Anterior cingulate cortex (tissue), 58 donors: Measurements from ENCODE around the gene KLHDC9.

ENCODE experiments used
- DNase-seq, 58 donors: peaks; one replicate each; lab custom pipeline; 2025; lab: John Stamatoyannopoulos, UW

The KLHDC9 gene

DNA sequence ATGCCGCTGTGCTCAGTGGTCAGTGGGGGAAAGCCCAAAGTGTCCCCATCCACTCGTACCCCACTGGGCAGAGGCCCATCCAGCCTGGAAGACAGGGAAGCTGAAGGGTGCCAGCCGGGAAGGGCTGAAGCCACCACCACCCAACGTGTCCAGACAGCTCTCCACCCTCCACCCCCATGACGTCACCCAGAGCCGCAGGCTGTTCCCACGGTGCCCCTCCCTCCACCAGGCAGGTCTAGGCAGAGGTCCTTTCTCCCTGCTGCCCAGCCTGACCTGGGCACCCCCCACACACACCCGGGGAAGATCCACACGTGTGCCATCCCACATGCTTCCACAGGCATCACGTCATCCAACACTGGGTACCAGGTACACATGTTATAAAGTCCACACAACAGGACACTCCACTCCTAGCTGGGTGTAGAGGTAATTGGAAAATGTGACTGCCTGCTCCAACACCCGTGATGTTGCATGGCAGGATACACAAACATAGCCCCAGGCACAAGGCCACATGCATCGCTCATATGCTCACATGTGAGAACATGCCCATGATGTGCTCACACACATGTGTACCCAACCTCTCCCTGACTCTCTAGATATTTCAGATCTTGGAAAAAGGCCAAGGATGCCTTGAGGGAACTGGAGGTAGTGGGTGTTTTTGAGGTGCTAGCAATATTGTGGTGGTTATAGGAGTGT is 23.3 kb upstream of the KLHDC9 start:
- no peak for DNase-seq

DNA sequence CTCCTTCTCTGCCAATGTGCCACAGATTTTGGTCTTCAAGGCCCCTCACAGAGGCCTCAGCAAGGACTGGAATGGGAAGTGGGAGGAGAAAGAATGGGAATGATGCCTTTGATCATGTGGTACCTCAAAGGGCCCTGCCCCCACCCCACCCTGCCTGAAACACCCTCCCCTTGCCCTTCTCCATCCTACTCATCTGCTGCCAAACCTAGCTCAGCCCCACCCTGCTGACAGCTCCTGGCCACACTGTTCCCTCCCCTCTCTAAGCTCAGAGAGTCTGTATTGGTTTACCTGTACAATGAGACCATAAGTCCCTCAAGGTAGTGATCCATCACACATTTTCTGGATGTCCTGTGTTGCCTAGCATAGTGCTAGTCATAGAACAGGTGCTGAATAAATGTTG is 21.8 kb upstream of the KLHDC9 start:
- DNase-seq, result no peak

DNA sequence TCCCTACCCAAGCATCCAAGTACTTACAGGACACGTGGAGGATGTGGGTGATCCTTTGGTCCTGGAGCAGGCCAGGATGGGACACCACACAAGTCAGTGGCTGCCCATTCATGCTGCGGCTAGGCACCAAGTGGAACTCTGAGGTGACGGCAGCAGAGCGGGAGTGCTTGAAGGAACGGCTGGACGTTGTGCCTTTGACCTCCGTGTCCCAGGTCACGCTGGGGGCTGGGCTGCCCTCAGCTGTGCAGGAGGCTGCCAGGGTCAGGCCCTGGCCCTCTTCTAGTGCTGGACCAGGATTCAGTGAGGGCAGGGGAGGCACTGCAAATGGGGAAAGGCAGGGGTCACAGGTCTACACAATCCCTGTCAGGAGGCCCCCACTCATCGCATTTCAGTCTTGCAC is 20.7 kb upstream of the KLHDC9 start:
- DNase-seq, result no peak

DNA sequence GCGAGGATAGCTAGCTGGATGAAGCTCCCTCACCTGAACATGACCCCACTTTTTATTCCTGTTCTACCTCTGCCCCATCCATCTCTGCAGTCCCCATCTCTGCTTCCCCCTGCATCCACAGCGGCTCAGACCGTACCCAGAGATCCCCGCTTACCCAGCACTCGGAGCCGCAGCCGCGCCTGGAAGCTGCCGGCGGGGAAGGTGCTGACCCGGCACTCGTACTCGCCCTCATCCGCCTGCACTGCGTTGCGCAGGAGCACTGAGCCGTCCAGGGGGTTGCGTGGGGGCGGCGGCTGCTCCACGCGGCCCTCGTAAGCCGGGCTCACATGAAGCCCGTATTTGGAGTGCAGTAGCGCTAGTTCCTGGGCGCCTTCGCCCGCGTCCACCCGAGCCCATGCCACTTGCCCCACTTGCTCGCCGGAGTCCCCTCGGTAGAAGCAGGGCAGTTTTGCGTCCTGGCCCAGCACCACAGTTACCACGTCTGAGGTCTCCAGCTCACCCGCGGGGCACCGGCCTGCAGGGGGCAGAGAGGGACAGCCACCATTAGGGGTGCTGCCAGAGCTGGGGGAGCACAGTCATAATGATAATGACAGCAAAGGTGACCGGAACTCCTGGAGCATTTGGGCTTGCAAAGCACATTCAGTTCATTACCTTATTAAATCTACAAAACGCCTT is 18.6 kb upstream of the KLHDC9 start:
- DNase-seq, result no peak

DNA sequence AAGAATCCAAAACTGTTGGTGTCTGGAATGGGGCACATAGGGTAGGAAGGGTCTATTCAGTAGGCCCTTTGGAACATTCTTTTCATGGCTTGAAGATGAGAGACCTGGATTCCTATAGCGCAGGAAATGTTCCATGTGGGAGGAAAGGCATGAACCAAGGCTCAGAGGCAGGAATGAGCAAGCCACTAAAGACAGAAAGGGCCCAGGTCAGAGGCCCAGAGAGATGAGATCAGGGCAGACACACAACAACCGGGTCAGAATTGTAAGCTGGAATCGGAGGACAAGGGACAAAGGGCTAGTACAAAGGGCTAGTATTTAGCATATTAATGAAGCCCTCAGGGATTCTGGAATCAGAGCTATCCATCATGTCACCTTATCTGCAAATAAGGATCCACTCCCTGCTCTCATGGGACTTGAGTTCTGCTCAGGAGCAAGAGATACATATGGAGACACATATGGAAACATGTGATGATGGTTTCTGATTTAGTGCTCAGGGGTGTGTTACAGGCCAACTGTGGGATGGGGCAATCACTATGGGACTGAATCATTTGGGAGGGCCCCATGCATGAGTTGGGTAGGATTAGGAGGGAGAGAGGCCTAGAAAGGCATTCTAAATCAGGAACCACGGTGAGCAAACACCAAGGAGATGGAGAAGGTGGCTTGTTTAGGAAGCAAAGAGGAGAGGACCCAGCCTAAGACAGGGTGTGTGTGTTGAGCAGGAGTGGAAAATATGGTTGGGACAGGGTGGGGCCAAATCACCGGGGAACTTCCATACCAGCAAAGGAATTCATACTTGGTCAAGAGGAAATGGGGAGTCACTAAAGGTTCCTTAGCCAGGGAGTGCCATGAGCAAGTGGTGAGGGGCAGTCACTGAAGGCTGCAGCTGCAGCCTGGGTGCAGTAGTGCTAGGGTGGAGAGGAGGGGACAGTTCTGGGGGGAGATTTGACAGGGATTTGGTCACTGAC is 17.4 kb upstream of the KLHDC9 start:
- no peak for DNase-seq

DNA sequence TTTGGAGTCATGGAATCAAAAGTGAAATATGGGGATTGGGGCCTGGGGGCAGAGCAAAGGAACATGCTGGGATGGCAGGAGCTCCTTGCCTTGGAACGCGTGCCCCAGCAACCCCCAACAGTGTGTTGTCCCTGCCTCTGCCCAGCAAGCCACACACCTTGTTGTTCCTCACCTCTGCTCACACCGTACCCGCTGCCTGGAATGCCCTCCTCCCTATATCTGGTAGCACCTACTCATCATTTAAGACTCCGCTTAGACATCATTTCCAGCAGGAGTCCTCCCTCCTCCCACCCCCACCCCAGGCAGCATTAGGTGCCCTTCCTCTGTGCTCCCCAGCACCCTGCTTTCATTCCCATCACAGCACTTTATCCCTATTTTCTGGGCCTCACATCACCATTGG is 16.6 kb upstream of the KLHDC9 start:
- no peak for DNase-seq

DNA sequence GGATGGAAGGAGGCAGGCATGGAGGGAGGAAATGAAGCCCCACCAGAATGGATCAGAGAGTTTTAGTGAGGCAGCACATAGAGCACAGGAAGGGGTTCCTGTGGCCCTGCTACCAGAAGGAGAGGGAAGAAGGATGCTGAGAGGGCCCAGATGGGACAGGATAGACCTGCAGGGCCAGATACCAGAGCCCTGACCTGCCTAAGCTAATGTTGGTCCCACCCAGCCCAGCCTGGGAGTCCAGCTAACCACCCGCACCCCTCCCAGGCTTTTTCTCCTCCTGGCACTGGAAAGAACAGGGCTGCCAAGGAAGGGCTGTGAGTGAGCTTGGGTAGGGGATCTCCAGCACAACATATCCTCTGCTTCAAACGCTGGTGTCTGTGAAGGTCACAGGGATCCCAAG is 15.7 kb upstream of the KLHDC9 start:
- DNase-seq, result no peak

DNA sequence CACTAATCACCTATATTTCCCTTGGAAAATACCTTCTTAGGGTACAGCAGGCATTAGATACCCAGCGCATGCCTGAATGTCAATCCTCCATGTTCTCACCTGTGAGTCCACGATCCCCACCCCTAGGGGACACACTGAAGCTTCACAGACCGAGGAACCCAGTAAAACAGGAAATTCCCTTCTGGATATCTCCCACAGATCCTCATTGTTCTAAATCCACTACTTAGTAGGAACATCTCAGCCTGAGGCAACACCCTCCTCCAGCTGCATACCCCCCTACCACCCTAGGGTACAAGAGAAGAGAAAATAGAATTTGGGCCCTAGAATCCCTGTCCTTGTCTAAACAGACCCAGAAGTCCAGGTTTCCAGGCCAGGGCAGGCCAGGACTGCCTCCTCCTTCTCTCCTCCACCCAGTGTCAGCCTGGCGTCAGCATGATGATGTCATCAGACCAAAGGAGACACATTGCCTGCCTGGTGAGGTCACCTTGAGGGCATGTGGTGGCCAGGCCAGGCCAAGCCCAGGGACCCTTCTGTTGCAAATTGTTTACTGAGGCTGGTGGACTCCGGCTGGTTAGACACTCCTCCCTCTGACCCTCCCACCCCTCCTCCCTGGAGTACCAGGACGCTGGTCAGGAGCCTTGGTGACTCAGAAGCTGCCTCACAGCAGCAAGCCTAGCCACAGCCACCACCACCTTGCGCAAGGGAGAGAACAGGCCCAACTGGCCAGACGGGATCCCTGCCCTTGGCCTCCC is 15.0 kb upstream of the KLHDC9 start:
- DNase-seq, result no peak

DNA sequence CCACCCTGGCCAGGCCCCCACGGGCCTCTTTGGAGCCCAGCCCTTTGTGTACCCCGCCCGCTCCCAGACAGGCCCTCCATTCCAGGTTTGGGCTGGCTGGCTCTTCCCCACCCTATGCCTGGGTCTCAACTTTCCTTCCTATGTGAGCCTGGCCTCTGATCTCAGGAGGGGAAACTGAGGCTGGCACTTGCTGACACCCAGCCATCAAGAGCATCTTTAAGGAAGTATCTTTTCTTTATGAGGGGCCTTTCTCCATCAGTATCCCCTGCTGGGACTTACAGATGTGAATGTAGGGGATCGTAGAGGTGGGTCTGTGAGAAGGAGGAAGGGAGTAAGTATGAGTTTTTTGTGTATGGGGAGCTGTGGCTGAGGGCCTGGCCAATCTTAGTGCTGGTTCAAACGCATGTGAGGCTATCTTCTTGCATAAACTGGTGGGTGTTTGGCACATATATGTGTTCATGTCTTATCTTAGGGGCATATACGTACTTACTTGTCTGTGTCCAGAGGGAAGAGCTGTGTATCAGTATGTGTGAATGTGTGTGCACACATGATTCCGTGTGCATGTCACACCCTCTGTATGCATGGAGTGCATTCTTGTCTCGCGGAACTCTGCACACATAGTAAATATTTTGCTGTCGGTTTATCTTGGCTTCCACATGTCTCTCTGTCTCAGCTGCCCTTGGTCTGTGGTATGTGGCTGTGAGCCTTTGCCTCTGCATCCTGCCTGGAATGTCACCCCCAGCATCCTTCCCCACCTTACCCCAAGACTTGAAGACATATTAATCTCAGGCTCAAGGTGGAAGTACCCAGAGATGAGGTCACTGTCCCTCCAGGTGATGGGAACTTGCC is 14.2 kb upstream of the KLHDC9 start:
- no peak for DNase-seq

DNA sequence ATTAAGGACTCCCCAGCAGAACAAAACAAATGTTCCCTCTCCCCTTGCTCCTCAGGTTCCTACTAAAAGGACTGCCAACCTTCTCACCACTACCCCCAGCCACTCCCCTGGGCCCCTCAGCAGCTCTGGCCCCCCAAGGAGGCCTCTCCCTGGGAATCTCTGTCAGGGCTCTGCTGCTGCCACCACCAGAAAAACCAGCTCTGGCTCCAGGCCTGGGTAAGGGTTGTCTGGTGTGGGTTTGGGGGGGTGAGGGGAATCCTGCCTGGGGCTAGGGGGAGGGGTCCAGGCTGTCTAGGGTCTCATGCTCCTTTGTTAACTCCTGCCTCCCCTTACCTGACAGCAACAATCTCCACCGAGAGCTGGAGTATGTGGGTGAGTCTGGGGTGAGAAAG is 13.6 kb upstream of the KLHDC9 start:
- DNase-seq, result no peak

DNA sequence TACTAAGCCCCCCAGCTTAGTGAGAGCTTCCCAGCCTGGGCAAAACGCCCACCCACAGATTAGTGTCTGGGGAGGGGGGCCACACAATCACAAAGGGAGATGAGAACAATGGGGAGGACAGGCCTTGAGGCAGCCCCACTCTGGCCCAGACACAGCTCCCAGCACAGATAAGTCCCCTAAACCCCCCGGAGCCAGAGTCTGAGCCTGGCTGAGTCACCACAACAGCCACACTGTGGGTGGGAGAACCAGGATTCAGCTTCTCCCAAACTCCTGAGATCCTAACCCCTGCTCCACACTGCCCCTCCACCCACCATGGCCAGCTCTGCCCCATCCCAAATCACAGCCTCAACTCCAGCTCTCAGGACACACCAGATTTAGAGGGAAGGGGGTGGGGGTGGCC is 13.0 kb upstream of the KLHDC9 start:
- DNase-seq, result no peak

DNA sequence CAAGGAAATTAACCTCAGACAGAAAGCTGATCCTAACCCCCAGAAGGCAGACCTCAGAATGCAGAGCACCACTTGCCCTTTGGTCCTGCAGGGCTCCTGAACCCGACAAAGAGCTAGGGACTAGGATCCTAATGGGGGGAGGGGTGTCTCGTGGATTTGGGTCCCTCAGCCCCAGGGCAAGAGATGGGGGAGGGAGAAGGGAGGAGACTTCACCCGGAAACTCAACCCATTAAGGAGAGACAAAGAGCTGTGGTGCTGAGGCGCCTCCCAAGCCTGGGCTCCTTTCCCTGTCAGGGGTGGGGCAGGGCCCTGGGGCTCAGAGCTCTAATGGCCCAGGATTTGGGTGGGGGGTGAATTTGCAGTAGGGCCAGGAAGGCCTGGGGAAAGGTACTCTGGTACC is 11.7 kb upstream of the KLHDC9 start:
- no peak for DNase-seq

DNA sequence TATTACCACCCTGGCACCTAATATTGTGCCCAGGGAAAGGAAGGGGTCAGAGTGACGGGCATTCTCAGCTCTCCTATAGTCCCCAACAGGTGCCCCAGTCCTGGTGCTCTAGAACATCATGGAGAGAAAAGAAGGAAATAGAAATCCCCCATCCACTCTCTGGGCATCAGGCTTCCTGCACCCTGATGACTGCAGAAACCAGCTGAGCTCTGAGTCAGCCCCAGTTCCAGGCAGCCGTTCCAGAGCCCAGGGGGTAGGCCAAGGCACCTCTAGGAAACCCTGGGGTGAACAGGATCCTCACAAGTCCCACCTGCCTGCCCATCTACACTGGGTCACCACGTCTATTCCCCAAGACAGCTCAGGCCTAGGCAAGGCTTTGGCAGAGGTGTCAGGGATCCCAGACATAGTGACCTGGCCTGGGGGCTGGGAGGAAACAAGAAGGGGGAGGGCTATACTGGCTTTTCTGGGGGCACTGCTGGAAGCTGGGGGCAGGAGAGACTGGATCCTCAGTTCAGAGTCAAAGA is 9.5 kb upstream of the KLHDC9 start:
- no peak for DNase-seq

DNA sequence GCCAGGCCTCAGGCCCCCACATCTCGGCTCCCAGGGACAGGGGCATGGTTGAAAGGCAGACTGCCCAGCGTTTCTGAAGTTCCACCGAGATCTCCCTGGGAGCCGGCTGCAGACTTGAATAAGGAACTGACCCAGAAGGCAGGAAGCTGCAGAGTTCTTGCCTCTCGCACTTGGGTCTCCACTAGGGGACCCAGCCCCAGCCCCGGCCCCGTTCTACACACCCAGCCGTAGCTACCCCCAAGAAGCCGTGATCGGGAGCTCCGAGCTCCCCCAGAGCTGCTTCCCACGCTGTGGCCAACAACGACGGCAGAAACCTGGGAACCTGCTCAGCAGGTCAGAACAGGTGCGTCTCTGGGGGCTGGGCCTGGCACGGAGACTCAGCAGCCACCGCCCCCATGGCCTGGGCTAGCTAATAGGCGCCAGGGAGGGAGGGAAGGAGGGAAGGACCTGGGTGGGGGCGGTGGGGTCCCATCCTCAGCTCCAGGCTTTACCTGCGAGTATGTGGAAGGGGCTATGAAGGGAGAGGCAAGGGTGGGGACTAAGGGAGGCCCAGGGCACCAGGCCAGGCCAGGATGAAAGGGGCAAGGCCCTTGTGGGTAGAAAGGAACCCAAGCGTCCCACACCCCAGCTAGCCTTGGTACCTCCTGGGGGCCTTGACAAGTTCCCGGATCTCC is 8.8 kb upstream of the KLHDC9 start, which contains the start of gene NECTIN4:
TSS of gene NECTIN4 (minus strand) at position 308 of the 674 bp plus-strand sequence. CDS start at position 46, 262 bp downstream.
- DNase-seq, result no peak

DNA sequence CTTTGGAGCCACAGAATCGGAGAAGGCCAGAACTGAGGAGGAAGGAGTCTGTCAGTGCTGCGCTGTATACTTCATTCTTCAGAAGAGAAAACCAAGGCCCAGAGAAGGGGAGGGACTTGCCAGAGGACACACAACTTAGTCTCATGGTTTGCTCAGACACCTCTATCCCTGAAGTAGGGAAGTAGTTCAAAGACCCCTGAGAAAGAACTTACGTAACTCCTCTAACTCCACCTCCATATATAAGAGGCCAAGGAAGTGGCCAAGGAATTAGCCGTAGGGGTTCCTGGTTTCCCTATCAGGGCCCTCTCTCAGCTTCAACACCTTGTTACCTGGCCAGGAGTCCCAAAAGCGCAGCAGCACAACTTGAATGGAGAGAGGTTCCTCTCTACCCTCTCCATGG is 8.2 kb upstream of the KLHDC9 start:
- no peak for DNase-seq

DNA sequence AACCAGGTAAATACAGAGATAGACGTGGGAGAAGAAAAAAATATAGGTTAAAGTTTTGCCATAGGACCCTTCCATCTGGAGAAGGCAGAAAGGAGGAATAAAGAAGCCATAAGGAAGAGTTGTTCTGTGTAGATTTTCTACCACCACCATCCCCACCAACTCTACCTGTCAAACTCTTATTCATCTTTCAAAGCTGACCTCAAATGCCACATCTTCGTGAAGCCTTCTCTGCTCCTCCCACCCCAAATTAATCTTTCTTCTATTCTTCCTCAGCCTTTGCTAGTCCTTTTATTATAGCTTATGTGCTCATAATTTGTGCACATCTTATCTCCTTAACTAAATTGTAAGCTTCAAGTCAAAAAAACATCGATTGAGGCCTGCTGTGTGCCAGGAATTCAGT is 7.5 kb upstream of the KLHDC9 start:
- DNase-seq, result no peak

DNA sequence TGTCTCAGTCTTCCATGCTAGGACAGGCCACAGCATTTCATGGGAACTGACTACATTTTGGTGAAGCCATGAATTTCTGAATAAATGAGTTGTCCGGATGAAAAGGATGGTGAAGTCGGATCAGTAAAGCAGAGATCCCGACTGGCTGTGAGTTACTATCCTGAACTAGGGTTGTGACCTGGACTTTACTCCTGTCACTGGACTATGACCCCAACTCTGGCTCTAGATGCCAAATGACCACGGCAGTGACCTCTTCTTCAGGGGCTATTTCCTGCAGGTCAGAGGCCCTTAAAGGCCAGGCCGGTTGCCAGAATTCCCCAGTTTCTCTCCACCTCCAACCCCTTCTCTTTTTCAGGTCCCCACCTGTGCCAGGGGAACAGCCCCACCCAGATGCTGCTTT is 7.1 kb upstream of the KLHDC9 start:
- DNase-seq, result no peak

DNA sequence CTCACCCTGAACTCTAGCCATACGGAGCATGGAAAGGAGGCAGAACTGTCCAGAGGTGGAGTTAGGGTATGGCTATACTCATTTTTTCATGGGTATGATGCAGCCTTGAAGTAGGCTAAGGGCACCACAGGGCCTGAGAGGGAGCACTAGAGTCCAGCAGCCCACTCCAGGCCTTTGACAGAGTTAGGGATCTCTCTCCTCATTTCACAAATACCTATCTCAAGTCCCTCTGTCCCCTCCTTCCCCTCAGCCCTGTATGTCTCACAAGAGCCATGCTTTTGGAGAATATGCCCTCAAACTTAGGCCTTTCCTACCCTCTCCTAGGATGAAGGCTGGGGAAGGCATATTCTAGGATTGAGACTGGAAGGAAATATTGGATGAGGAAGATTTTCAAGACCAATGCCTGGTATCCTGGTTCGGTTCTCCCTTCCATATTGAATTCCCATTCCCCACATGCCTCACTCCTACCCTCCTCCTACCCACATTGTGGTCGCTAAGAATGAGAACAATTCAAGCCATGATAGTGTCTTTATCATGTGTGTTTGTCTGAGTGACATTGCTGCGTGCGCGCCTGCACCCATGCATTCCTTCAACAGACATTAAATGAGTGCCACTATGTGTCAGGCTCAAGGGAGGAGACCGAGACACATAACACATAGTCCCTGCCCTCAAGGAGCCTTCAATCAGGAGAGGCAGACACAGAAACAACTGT is 6.2 kb upstream of the KLHDC9 start:
- DNase-seq, result no peak
